Embryonic facial prominence (tissue), 1 donor: ENCODE data around the gene RPTOR.

Source experiments
- DNase-seq: peaks from one replicate; pipeline ENCODE4 v3.0.0-alpha.2; 2016; ENCODE audit errors: extremely low spot score

RPTOR gene

DNA sequence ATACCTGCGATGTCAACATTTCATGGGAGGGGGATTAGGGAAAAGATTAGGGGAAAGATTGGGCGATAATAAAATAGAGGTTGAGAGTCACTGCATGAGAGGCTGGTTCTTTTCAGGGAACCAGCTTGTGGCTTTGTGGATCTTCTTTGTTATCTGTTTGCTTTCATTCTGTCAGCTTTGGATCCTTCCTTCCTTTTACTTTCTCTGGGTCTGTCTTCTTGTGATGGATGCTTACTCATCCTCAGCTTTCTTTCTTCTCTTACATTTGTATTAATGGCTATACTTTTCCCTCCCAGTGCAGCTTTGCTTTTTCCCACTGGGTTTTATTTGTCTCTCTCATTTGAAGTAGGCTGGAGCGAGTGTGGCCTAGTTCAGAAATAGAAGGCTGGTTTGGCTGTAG, 47.1 kb downstream of the RPTOR start:
- no peak for DNase-seq

DNA sequence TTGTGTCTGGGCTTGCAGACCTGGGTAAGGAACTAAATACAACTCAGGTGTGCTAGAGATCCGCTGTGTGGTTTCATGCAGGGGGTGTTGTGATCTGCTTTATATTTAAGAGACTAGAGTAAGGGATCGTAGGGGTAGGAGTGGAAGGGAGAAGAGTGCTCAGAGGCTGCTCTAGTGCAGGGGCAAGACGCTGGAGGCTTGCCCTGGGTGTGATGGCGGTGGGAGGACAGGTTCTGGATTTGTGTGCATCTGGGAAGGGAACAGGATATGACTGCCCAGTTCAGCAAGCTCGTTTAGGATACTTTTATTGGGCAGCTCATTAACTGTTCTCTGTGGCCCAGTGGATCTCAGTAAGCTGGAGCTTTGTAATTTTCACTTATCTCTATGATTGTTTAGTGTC, 47.6 kb downstream of the RPTOR start:
- DNase-seq, result no peak

DNA sequence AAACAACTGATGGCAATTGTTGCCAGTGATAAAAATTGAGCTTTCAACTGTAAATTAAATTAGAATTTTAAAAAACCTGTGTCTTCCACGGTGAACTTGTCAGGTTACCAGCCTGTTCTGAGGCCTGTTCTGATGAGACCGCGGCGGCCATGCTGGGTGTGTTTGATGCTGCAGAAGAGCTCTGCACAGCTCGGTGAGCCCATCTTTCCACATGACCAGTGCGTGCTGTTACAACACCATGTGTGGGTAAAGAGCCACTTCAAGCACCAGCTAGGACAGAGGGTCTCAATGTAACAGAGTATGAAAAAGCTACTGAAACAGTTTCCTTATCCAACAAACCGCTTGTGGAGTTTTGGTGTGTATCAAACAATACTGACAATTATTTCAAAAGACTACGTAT, 48.5 kb downstream of the RPTOR start:
- DNase-seq, result no peak

DNA sequence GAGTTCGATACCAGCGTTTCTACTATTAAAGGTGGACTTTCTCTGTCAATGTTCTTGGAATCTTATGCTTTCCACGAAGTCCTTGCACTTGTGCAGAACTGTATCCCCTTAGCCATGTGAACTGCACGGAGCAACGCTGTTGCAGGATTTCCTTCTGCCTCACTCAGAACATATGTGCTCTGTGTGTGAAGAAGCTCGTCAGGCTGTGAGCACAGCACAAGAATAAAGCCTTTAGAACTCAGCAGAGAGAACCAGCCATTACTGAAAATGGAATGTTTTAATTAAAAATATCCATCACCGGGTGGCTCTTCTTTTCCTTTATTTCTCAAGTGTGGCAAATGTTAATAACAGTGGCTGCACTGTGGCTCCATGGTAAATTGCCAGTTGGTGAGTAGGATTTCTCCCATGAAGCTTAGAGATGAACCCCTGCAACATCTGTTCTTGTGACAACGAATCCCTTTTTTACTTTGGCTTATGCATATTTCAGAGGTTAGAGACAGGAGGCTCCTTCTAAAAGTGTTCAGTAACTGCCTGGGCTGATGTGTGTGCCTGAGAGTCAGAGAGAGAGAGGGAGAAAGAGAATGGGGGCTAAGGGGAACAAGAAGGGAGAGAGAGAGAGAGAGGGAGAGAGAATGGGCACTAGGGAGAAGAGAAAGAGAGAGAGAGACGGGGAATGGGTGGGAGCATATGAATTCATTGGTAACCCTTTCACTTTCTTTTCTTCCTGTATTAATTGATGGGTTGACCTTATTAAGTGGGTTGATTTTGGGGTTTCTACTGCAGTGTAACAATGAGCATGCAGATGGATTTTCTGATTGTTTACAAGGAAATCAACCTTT, 50.0 kb downstream of the RPTOR start:
- DNase-seq, result no peak

DNA sequence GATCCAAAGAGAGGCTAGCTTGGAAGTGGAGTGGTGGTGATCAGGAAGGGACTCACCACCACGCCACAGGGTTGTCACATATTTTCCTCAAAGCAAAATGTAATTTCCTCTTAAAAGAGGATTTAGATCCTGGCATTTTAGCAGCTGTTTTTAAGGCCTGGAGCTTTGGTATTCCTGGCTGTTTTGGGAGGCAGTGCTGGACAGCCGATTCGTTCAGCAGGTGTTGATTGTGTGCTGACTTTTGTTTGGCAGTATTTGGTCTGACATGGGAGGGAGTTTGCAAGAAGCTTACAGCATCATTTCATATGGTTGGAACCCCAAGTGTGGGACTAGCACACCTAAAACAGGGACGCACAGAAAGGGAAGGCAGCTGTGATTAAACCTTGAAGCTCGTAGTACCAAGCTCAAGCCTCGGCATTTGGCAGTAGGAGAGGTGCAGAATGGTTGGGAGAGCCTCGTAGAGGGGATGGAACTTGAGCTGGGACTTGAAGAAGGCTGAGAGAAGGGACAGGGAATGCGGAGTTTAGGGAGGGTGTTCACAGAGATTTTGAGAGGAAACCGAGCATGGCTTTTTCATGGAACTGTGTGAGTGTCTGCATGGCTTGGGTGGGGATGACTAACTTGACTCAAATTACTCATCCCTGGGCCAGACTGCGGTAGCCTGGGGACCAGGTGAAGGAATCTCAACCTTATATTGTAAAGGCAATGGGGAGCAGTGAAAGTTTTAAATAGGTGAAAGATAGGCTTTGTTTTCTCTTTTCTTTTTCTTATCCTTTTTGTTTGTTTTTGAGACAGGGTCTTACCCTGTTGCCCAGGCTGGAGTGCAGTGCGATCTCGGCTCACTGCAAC, 52.3 kb downstream of the RPTOR start:
- no peak for DNase-seq

DNA sequence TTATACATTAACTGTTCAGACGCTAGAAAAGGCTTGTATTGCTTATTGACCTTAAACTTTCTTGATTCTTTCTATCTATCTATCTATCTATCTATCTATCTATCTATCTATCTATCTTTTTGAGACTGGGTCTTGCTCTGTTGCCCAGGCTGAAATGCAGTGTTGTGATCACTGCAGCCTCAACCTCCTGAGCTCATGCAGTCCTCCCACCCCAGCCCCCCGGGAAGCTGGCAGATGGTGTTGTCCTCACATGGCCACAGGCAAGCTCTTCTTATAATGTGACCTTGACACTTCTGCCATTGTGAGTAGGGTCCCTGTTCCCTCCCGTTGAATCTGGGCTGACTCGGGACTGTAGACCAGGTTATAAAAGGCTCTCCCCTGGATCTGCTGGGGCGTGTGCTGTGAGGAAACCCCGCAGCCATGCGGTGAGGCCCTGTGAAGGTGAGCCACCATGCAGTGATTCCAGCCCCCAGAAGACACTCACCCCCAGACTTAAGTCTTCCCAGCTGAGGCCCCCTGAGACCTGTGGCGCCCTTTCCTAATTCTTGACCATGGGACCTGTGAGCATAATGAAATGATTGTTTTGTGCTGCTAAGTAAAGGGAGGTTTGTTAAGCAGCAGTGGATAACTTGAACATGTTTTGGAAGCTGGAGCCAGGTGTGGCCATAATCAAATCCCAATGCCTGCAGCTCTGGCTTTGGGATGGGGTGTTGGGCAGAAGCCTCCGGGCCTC, 54.3 kb downstream of the RPTOR start:
- DNase-seq, result no peak

DNA sequence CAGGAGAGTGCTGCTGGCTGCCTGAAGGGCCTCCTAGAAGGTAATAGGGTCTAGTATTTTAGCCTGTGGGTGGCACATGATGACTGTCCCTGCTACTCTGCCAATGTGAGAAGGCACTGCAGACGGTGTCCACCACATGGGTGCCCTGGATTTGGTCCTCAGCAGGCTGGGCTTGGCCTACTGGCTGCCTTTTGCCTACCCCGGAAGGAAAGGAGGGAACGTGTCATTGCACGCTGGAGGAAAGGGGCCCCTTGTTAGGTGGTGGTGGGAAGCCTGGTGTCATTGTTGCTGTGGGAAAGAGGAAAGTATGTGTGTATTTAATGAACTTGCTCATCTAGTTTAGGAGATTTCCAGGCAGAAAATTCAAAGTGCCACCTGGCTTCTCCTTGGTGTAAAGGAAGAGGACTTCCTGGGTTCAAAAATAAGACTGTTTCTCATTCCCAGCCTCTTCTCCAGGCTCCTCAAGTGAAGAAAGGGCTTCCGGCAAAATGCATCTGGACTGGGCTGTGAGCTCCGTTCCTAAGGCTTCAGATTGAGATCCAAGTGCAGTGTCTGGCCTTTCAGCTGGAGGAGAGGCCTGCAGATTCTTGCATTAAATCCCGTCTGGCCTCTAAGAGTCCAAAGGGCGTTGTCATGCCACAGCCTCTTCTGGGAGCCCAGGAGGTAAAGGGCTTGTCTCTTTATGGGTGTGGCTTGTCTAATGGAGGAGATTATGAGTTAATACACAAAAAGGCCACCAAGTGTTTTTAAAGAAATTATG, 55.1 kb downstream of the RPTOR start:
- no peak for DNase-seq

DNA sequence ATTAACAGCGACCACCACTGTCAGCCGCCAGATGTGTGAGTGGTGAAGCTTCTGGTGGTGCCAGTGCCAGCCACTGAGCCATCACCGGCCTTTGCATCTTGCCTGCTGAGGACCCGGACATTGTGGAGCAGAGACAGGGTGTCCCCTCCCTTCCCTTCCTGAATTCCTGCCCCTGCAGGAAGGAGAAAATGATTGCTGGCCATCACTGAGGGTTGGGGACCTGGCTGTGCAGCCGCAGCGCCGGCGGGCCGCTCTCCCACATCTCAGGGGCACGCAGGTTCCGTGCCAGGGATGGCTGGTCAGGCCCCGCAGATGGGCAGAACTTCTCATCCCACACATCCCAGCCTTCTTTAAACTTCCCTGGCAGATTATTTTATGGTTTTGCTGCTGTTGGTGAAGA, 56.5 kb downstream of the RPTOR start:
- DNase-seq, result no peak

DNA sequence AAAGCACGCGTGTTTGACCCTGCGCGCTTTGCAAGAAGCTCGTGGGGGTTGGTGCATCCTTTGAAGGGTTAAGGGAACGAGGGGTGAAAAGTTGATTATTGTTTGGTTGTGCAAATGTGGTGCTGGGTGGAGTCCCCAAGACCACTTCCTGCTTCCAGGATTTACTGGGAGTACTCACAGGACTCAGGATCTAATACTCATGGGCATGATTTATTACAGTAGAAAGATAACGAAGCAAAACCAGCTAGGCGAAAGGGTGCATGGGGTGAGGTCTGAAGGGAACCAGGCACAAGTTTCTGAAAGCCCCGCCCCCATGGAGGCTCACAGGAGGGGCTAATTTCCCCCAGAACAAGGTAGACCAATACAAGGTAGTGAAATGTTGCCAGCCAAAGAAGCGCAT, 58.8 kb downstream of the RPTOR start:
- no peak for DNase-seq

DNA sequence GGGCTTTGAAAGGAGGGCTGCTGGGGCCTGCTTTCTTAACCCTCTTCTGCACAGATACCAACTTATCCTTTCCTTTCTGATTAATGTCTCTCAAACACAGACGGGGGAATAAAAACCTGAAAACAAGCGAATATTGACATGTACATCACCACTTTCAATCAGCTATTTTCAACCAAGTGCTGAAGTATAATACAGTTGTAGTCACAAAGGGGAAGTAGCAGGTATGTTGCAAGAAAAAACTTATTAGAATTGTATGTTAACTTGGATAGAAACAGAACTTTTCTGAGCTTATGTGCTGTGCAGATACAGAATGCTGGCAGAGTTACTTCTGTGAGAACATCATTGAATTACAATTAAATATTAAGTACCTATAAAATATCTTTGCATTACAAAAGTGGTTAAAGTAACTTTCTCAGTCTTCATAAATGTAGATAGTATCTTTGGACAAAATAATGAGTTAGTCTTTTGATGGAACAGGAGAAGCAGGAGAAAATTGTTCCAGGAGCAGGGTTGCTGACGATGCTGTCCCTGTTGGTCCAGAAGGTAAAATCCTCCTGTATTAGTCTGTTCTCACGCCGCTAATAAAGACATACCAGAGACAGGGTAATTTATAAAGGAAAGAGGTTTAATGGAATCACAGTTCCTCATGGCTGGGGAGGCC, 59.5 kb downstream of the RPTOR start:
- no peak for DNase-seq

DNA sequence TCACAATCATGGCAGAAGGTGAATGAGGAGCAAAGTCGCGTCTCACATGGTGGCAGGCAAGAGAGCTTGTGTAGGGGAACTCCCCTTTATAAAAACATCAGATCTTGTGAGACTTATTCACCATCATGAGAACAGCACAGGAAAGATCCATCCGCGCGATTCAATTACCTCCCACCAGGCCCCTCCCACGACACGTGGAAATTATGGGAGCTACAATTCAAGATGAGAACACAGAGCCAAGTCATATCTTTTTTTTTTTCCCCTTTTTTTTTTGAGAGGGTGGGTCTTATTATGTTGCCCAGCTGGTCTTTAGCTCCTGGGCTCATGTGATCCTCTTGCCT, 60.0 kb downstream of the RPTOR start:
- no peak for DNase-seq

DNA sequence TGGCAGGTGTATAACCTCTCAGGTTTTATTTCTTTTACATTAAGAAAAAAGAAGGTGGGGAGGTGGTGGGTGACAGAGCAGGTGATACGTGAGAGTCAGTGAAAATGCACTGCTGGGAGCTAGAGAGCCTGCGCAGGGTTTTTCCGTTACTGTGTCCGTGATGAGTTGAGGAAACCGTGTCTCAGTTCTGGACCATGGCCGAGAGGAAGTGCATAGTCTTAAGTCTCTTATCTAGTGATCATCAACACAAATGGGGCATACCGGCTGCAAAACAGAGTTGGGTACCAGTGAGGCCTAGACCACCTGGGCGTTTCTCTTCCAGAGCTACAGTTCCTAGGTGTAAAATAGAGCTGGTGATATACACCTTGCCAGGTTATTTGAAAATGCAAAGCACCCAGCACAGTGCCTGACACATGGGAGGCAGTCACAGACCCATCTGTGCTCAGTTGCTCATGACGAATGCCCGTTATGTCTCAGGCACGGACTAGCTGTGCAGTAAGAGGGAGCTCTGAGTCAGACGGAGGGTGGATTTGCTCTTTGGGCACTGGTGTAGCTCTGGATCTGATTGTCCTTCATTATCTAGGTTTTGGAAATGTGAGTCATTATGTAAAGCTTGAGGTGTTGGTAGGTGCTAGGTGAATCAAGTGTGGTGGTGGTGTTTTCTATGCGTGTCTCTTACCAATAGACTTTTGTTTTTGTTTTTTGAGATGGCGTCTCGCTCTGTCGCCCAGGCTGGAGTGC, 60.9 kb downstream of the RPTOR start:
- DNase-seq, result no peak

DNA sequence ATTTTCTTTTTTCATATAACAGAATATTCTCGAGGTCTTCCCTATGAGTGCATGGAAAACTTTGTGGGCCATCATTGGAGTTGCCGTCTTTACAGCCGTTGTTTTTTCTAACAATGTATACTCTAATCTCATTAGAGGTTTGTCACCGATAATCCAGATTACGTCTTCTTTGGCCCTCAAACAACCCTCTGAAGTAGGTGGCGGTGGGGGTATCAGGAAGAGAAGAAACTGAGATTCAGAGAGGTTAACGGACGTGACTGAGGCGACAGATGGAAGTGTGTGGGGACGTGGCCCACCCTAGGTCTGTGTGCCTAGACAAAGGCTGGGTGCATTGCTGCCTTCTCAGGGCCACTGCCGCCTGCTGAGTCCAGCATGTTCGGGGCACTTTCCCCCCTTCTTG, 63.7 kb downstream of the RPTOR start:
- DNase-seq, result no peak

DNA sequence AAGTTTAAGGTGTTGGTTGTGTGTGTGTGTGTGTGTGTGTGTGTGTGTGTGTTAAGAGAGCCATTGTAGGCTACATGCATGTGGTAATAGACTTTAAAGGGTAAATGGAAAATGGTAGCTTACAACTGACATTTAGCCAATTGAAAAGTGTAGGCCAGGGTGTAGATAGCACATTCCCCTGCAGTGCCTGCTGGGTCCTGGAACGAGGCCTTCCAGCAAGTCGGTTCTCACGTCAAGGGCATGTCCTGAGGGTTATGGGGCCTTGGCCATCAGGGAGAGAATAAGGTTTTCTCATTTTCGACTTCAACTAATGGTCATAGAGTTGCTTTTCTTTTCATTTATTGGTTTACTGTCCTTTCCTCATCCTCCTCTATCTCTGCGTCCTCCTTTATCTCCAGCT, 65.1 kb downstream of the RPTOR start:
- no peak for DNase-seq

DNA sequence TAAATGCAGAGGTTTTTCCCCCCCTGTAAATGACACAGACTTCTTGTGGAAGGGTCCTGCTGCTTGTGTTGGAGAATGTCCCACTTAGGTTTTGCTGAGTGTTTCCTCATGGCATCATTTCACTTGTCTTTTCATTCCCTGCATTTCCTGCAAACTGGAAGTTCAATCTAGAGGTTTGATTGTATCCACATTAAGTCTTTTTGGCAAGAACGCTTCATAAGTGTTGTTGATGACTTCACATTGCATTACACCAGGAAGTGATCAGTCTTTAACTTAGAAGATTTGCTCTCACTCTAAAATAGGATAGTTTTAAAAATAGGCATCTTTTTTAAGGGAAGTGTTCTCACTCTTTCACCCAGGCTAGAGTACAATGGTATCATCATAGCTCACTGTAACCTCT, 67.2 kb downstream of the RPTOR start:
- no peak for DNase-seq

DNA sequence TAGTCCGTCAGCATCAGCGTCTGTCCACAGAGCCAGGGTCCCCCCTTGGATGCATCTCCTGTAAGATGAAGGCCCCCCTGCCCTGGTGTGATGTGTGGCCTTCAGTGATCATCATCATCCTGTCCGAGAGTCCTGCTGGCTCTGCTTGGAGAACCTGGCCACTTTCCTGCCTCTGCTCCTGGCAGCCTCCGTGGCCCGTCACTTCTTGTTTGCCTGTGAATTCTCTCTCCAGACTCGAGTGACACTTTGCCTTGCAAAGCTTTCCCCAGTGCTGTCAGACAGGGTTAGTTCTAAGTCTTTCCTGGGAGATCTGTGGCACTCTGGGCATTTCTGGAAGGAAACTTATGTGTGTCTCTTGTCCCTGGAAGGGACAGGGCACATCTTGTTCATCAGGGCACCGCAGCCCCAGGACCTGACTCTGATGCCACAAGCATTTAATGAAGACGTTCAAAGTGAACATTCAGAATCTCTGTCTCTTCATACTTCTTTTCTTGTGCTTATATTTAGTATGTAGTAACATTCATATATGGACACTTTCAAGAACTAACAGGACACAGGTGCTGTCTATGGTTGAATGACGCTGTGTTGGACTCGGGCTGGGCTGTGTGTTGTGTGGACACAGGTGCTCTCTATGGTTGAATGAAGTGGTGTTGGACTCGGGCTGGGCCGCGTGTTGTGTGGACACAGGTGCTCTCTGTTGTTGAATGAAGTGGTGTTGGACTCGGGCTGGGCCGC, 68.5 kb downstream of the RPTOR start:
- no peak for DNase-seq

DNA sequence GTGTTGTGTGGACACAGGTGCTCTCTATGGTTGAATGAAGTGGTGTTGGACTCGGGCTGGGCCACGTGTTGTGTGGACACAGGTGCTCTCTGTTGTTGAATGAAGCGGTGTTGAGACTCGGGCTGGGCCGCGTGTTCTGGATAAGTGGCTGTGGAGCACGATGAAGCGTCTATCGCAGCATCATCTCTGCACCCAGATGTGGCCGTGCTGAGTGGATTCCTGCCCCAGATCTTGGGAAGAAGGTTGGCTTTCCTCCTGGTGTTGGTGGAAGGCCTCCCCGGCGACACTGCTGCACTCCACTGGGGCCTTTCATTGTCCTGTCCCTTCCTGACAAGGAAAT, 69.1 kb downstream of the RPTOR start:
- no peak for DNase-seq

DNA sequence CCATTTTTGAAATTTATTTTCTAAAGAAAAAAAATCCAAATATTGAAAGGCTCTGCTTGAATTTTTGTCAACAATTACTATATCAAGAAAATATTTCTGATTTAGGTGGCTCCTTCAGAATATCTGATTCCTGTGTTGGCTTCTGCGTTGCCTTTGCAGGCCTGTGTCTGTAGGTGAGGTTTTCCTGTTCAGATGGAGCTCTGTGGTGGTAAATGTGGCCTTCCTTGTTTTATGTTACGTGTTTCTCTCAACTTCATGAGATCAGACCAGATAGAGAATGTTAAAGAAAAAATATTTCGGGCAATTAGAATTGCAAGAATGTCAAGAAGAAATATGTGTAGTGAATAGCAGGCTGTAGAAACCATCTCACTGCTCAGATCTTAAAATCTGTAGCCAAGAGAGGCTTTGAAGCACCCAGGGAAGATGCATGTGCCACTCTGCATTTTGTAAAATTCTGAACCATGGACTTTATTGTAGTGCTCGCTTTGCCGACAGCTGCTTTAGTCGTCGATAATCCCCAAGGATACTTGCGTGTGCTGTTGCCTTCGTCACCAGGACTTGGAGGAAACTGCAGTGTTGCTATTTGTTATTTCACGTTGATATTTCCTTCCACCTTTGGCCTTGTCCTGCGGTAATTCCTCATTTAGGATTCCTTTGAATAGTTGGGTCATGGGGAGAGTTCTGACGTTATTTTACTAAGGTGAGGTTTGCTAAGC, 69.9 kb downstream of the RPTOR start:
- no peak for DNase-seq

DNA sequence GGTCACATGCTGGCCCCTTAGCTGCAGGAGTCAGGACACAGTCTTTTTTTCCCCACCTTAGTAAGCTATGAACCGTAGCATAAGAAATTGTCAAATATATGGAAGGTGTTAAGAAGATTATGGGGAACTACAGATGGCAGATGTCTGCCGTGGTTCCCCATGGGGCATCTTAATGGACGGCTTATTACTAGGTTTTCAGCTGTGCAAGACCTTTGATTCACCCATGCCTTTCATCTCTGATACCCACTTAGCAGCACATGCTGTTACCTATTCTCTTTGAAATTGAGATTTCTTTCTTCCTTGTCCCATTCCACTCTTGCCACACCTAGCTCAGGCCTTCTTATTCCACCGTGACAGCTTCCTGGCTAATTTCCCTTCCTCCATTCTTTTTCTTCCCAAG, 70.7 kb downstream of the RPTOR start:
- DNase-seq, result no peak
